ENCODE measurements around the gene SPDYE3.
"Not testable (repeated sequence)": the region's sequence is repeated elsewhere in the genome, so short reads cannot be mapped to it uniquely, and the experiment has no call there.

The SPDYE3 gene

GRCh38 chr7:100292162-100292561, 15.3 kb upstream of the SPDYE3 start:
- not testable (repeated sequence) for FAIRE-seq

- not testable (repeated sequence) for FAIRE-seq
These were observed 12.2 kb upstream of the SPDYE3 start for GRCh38 chr7:100295269-100295668.

- not testable (repeated sequence) for FAIRE-seq
These were observed 9.5 kb upstream of the SPDYE3 start for GRCh38 chr7:100297852-100298631.

- FAIRE-seq: not testable (repeated sequence)
These were observed 8.9 kb upstream of the SPDYE3 start for GRCh38 chr7:100298632-100298895.

GRCh38 chr7:100304526-100304925, 3.0 kb upstream of the SPDYE3 start:
- FAIRE-seq: not testable (repeated sequence)

GRCh38 chr7:100318329-100318728, 10.8 kb downstream of the SPDYE3 start:
- not testable (repeated sequence) for FAIRE-seq

- FAIRE-seq: peak; percentile 80
These were observed 14.1 kb downstream of the SPDYE3 start for GRCh38 chr7:100321648-100322047.

- FAIRE-seq: not testable (repeated sequence)
These were observed 16.7 kb downstream of the SPDYE3 start for GRCh38 chr7:100324194-100324593.

- FAIRE-seq: not testable (repeated sequence)
These were observed 18.2 kb downstream of the SPDYE3 start for GRCh38 chr7:100325671-100326070.

- FAIRE-seq: not testable (repeated sequence)
These were observed 19.4 kb downstream of the SPDYE3 start for GRCh38 chr7:100326914-100327313.

- FAIRE-seq: peak; percentile 70
These were observed 28.3 kb downstream of the SPDYE3 start for GRCh38 chr7:100335566-100336466.

GRCh38 chr7:100338083-100338696, 30.7 kb downstream of the SPDYE3 start:
- not testable (repeated sequence) for FAIRE-seq

GRCh38 chr7:100341286-100341685, 33.8 kb downstream of the SPDYE3 start:
- not testable (repeated sequence) for FAIRE-seq

- no peak for FAIRE-seq
These were observed 35.3 kb downstream of the SPDYE3 start for GRCh38 chr7:100342765-100343164.

GRCh38 chr7:100344124-100344559, 36.6 kb downstream of the SPDYE3 start:
- not testable (repeated sequence) for FAIRE-seq

GRCh38 chr7:100344560-100345287, 37.2 kb downstream of the SPDYE3 start:
- not testable (repeated sequence) for FAIRE-seq

GRCh38 chr7:100345288-100345672, 37.8 kb downstream of the SPDYE3 start:
- not testable (repeated sequence) for FAIRE-seq

GRCh38 chr7:100346921-100347320, 39.4 kb downstream of the SPDYE3 start:
- FAIRE-seq: no peak

- no peak for FAIRE-seq
These were observed 41.3 kb downstream of the SPDYE3 start for GRCh38 chr7:100348805-100349204.

- FAIRE-seq: no peak
These were observed 42.3 kb downstream of the SPDYE3 start for GRCh38 chr7:100349757-100350156.

- no peak for FAIRE-seq
These were observed 44.2 kb downstream of the SPDYE3 start for GRCh38 chr7:100351657-100352058.

GRCh38 chr7:100352230-100352781, 44.8 kb downstream of the SPDYE3 start:
- not testable (repeated sequence) for FAIRE-seq
